GM18508 (cell line): ENCODE data around the gene KDM2B.

Experiments
- ATAC-seq: cut with Tn5 transposase; IDR thresholded peaks from one replicate; pipeline ENCODE4 v1.9.1; 2021; ENCODE audit warnings: moderate number of reproducible peaks; ENCODE audit not compliant: insufficient read depth, unreplicated experiment

KDM2B gene

DNA sequence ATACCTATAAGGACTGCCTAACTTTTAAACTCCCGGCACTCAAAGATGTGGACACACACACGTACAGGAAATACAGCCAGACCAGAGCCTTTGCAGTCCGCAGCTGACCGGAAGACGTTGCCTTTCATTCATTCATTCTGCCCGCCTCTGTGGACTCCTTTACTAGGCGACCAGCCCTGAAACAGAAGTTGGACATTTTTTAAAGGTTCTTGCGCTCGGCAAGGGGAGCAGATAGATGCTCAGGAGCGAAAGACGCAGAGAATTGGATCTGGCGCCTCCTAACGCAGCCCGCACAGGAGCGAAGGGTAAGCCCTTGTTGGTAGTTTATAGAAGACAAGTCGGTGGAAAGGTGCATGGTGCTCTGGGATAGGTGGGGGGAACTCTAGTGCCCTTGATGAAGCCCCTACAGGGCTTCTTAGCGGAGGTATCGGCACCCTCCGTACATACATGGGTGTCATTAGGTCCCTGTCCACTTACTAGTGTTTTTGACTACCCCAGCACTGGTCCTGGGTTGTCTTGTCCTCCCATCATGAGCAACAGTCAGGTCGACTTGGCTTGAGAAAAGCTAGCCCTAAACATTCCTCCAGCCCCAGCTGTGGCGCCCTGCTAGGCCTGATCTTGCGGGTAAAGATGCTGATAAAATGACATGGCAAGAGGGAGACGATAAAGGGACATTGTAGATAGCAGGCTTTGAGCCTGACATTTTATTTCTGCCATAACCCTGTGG lies at the start of gene KDM2B:
Gene KDM2B (minus strand): TSS at position 65 of the 727 bp plus-strand sequence. CDS start 112 bp downstream, outside the sequence.
- ATAC-seq: no peak

GRCh38 chr12:121628536-121628935 lies 47.7 kb upstream of the KDM2B start:
- ATAC-seq: no peak

GRCh38 chr12:121628037-121628436 lies 47.2 kb upstream of the KDM2B start:
- no peak for ATAC-seq

DNA sequence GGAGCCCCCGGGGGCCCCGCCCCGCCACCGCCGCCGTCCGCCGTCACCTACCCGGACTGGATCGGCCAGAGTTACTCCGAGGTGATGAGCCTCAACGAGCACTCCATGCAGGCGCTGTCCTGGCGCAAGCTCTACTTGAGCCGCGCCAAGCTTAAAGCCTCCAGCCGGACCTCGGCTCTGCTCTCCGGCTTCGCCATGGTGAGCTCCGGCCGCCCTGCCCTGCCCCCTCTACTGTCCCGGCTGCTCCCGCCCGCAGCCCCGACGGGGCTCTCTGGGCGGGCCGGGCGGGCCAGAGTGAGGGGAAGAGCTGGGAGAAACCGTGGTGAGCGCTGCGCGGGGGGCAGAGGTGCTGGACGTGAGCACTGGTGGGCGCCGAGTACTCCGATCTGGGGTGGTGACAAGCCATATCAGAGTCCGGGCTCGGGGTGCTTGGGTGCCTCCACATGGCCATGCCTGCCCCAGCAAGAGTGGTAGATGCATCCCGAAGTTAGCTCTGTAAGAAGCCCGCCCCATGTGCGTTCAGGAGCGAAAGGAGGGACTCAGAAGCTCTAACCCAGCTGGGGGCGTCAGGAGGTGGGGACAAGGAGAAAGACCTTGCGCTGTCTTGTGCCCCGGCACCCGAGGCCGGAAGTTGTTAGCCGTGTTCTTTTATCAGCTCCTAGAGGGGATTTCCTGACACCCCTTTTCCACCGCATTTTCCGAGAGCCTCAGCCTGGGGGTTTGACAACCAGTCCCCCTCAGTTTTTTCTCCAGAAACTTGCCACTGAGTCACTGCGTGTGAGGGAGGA lies 46.2 kb upstream of the KDM2B start:
- peak; percentile 3 for ATAC-seq

DNA sequence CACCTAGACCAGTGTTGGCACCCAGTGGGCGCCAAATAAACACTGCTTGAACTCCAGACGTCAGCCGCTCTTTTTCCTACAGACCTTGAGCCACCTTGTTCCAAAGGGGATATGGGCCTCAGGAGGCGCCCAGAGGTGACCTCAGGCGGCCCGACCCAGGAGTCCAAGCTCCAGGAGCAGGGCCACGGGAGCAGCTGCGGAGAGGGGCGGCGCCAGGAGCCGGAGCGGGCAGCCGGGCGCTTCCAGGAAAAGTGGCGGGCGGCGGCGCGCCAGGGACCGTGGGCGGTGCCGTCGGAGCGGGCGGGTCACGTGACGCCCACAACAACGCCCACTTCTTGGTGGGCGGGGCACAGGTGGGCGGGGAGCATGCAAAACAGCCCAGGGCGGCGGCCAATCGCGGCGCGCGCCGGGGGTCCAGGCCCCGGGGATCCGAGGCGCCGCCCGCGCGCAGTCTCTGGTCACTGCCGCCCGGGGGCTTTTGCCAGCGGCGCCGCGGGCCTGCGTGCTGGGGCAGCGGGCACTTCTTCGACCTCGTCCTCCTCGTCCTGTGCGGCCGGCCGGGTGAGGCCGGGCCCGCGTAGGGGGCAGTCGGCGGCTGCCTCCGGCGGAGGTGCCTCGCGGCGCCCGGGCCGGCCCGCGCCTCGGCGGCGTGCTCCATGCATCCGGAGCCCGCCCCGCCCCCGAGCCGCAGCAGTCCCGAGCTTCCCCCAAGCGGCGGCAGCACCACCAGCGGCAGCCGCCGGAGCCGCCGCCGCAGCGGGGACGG lies 45.4 kb upstream of the KDM2B start, which contains the start of gene ORAI1:
Gene ORAI1 (plus strand): TSS at position 444 of the 766 bp plus-strand sequence.
- ATAC-seq: peak; percentile 45

GRCh38 chr12:121620333-121620891 lies 39.6 kb upstream of the KDM2B start:
- ATAC-seq: no peak

- ATAC-seq: no peak
These were observed 37.9 kb upstream of the KDM2B start for GRCh38 chr12:121618659-121619233.

DNA sequence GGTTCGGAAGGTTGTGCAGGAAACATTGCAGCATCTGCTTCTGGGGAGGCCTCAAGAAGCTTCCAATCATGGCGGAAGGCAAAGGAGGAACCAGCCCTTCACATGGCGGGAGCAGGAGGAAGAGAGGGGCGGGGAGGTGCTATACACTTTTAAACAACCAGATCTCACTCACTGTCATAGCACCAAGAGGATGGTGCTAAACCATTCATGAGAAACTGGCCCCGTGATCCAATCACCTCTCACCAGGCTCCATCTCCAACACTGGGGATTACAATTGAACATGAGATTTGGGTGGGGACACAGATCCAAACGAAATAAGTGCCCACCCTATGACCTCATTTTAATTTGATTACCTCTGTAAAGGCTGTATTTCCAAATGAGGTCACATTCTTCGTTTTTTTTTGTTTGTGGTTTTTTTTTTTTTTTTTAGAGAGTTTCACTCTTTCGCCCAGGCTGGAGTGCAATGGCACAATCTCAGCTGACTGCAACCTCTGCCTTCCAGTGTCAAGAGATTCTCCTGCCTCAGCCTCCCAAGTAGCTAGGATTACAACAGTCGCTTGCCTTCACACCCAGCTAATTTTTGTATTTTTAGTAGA lies 34.1 kb upstream of the KDM2B start:
- no peak for ATAC-seq

- ATAC-seq: no peak
These were observed 32.6 kb upstream of the KDM2B start for GRCh38 chr12:121613462-121613861.

GRCh38 chr12:121611306-121611705 lies 30.5 kb upstream of the KDM2B start:
- no peak for ATAC-seq

DNA sequence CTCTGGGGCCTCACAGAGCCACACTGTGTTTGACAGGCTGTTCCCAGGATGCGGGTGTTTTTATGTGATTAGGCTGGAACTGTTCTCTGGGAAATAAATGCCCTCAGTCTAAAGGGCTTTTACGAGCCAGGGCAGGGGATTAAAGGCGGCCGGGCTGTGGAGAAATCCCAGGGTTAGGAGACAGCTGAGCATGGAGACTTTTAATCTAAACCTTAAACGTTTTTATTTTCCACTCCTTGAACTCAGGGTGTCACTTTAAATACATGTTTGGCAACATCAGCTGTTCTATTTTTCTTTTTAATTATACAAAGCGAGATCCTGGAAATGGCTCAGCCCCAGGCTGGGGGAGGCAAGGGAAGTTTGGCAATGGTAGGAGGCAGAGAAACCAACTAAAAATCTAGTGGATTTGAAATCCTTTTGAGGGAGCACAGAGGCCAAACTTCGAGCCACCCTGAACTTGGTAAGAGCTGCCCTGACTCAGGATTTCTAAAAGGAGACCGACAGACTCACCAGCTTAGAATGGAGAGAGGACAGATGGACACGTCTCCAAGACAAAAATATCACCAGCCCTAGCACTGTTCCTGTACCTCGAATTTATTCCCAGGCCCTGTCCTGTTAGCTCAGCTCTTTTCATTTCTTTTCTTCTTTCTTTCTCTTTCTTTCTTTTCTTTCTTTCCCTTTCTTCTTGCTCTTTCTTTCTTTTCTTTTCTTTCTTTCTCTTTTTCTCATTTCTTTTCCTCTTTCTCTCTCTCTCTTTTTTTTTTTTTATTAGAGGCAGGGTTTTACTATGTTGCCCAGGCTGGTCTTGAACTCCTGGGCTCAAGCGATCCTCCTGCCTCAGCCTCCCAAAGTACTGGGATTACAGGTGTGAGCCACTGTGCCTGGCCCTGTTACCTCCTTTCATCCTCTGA lies 29.7 kb upstream of the KDM2B start:
- no peak for ATAC-seq

- no peak for ATAC-seq
These were observed 27.5 kb upstream of the KDM2B start for GRCh38 chr12:121608301-121608700.

GRCh38 chr12:121603581-121603980 lies 22.8 kb upstream of the KDM2B start:
- no peak for ATAC-seq

DNA sequence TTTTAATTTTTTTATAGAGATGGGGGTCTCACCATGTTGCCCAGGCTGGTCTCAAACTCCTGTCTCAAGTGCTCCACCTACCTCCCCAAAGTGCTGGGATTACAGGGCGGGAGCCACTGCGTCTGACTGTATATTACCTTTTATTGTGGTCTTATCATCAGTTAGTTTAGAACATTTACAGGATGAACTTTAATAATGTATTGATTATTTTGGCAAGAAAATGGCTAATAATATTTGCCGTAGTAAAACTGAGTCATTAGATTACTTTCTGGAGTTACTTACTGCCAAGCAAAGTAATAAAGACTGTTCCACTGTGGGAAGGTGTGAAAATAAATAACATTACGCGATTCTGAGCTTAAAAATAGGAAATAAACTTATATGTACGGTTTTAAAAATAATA lies 21.9 kb upstream of the KDM2B start:
- no peak for ATAC-seq

DNA sequence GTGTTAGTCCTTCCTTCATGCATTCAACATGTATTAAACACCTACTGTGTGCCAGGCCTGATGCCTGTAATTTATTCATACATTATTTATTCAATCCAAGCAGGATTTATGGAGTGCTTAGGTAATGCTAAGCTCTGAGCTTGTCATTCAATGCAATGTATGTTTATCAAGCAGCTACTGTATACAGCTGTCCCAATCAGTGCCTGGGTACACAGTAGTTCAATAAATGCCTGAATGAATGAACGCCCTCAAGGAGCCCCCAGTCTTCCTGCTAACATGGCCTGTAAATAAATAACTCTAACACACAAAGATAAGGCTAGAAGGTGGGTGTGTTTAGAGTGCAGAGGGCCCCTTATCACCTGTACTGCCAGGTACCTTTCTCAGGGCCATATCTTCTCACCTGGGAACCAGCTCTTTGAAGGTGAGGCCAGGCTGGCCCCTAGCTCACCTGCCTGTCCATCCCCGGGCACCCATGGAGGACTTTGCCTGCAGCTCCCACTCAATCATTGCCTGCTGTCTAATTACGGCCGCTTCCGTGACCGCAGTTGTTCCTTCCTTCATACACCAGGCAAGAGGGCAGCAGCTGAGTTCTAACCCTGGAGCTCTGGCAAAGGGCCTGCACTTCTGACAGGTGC lies 20.0 kb upstream of the KDM2B start:
- ATAC-seq: no peak

DNA sequence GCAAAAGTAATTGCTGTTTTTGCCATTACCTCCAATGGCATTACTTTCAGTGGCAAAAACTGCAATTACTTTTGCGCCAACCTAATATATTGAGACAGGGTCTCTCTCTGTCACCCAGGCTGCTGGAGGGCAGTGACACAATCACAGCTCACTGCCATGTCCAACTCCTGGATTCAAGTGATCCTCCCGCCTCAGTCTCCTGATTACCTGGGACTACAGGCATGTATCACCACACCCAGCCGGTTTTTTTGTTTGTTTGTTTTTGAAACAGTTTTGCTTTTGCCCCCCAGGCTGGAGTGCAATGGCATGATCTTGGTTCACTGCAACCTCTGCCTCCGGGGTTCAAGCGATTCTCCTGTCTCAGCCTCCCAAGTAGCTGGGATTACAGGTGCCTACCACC lies 15.7 kb upstream of the KDM2B start:
- no peak for ATAC-seq

GRCh38 chr12:121595520-121595919 lies 14.7 kb upstream of the KDM2B start:
- ATAC-seq: no peak

GRCh38 chr12:121592320-121592719 lies 11.5 kb upstream of the KDM2B start:
- no peak for ATAC-seq
